Measurements from ENCODE around the gene LRRC4B. TPM values are rescaled to one million over a fixed set of nuclear protein-coding genes. Genes with fewer than 3 reads are reported as not detected.

Gene LRRC4B
- total RNA-seq, 1 experiment from 2014 or later, result 3.8 TPM

GRCh38 chr19:50534478-50534877 is 33.8 kb downstream of the LRRC4B start:
- H2BK120ac ChIP-seq (ENCODE audit: low read depth, low read length, poor library complexity, severe bottlenecking), result no peak overlapping the region
- no peaks in the 10 kb centered on the region for H3K79me2 ChIP-seq (ENCODE audit: insufficient read depth, low read length)
- no peak overlapping the region for H2BK15ac ChIP-seq (ENCODE audit: low read depth, low read length)
- Mint-ChIP-seq H3K4me3 (no peak overlapping the region), H3K27me3 (ENCODE audit: low read depth) (peaks cover 36% of the 10 kb centered on the region), H3K9me3 (peaks cover 8% of the 10 kb centered on the region in 2 experiments; a peak in 4 of 5 replicates), H3K27ac (no peak overlapping the region), H3K36me3 (ENCODE audit: insufficient read depth in 1 of 3, low read depth in 3 of 3) (peaks cover 0 to 18% (median 15%) of the 10 kb centered on the region in 3 experiments; a peak in 4 of 7 replicates), H3K4me1 (peaks cover 7 to 8% of the 10 kb centered on the region in 2 experiments)
- H3K9ac ChIP-seq (ENCODE audit: extremely low read depth, insufficient read length, low read length), result no peak overlapping the region
- no peaks in the 10 kb centered on the region for H3K4me1 ChIP-seq (ENCODE audit: insufficient read depth, low read length)
- H2BK20ac ChIP-seq (ENCODE audit: low read depth, low read length, poor library complexity, severe bottlenecking), result no peak overlapping the region
- H4K5ac ChIP-seq (ENCODE audit: insufficient read length, low read depth, low read length), result no peak overlapping the region
- H3K14ac ChIP-seq (ENCODE audit: insufficient read depth, low read length), result no peak overlapping the region; the same call in 1 of the 2 replicates
- H2BK5ac ChIP-seq (ENCODE audit: insufficient read length, low read length), result no peak overlapping the region
- H4K20me1 ChIP-seq (ENCODE audit: control insufficient read depth, insufficient read depth, insufficient read length), result no peaks in the 10 kb centered on the region
- H3K27me3 ChIP-seq (ENCODE audit: insufficient read depth, low read length), result no peaks in the 10 kb centered on the region
- H3K23me2 ChIP-seq (ENCODE audit: insufficient read length, low read depth, low read length, poor library complexity, severe bottlenecking), result no peaks in the 10 kb centered on the region
- H3K4me2 ChIP-seq (ENCODE audit: insufficient read depth, insufficient read length, low read length), result no peak overlapping the region
- no peak overlapping the region for H3K27ac ChIP-seq (ENCODE audit: insufficient read length, low read depth, low read length)
- H4K91ac ChIP-seq (ENCODE audit: insufficient read length, low read depth, low read length), result no peak overlapping the region
- no peak overlapping the region for H3T11ph ChIP-seq (ENCODE audit: low read length)
- H3K79me1 ChIP-seq (ENCODE audit: insufficient read depth, low read depth, low read length, poor library complexity, severe bottlenecking), result no peaks in the 10 kb centered on the region
- H3K9me3 ChIP-seq (ENCODE audit: control insufficient read depth, low read depth, low read length), result peaks cover 6% of the 10 kb centered on the region
- H3K4ac ChIP-seq (ENCODE audit: low read depth, low read length), result no peak overlapping the region
- H3K56ac ChIP-seq (ENCODE audit: insufficient read length, low read depth, low read length), result no peak overlapping the region
- no peak for TF ChIP-seq CTCF (conservative IDR thresholded peaks at IDR 0.05)
- no peak overlapping the region for H2AK5ac ChIP-seq (ENCODE audit: insufficient read length, low read length)
- H3K18ac ChIP-seq (ENCODE audit: insufficient read length, low read depth, low read length), result no peak overlapping the region
- no peak overlapping the region for H2BK12ac ChIP-seq (ENCODE audit: insufficient read length, low read depth, low read length)
- no peak for DNase-seq
- H2AFZ ChIP-seq (ENCODE audit: low read length), result no peak overlapping the region
- WGBS (ENCODE audit: extremely low coverage, insufficient read length, low lambda C conversion rate), result no CpG with 5 or more reads among the region's 3 CpGs
- no peak overlapping the region for H4K8ac ChIP-seq (replicated peaks; ENCODE audit: insufficient read length, low read depth, low read length)
- no peak overlapping the region for H3K23ac ChIP-seq (ENCODE audit: insufficient read length, low read depth, low read length)
